ENCODE results near the gene MADD.
"Not testable (repeated sequence)": the region's sequence is repeated elsewhere in the genome, so short reads cannot be mapped to it uniquely, and the experiment has no call there.

The MADD gene

GRCh38 chr11:47318166-47318565 lies 48.2 kb downstream of the MADD start:
- no peak for DNase-seq (ENCODE audit: low read depth in 2 of 2)

GRCh38 chr11:47324520-47324919 lies 54.6 kb downstream of the MADD start:
- no peak for DNase-seq (ENCODE audit: low read depth in 2 of 2)

- DNase-seq (ENCODE audit: low read depth in 2 of 2), result no peak
These were observed 55.5 kb downstream of the MADD start for GRCh38 chr11:47325271-47326041.

- DNase-seq (ENCODE audit: low read depth in 2 of 2), result no peak
These were observed 56.3 kb downstream of the MADD start for GRCh38 chr11:47326198-47326597.

- DNase-seq (ENCODE audit: low read depth in 2 of 2), result no peak
These were observed 57.1 kb downstream of the MADD start for GRCh38 chr11:47327025-47327424.

- no peak for DNase-seq (ENCODE audit: low read depth in 2 of 2)
These were observed 58.0 kb downstream of the MADD start for GRCh38 chr11:47327949-47328348.

- no peak for DNase-seq (ENCODE audit: low read depth in 2 of 2)
These were observed 58.8 kb downstream of the MADD start for GRCh38 chr11:47328449-47329390.

- DNase-seq (ENCODE audit: low read depth in 2 of 2), result no peak
These were observed 59.6 kb downstream of the MADD start for GRCh38 chr11:47329431-47329986.

- no peak for DNase-seq (ENCODE audit: low read depth in 2 of 2)
These were observed 60.3 kb downstream of the MADD start for GRCh38 chr11:47329987-47330931.

GRCh38 chr11:47331454-47332302 lies 61.7 kb downstream of the MADD start:
- no peak for DNase-seq (ENCODE audit: low read depth in 2 of 2)

GRCh38 chr11:47332303-47332711 lies 62.4 kb downstream of the MADD start:
- DNase-seq (ENCODE audit: low read depth in 2 of 2), result no peak

- DNase-seq (ENCODE audit: low read depth in 2 of 2), result no peak
These were observed 63.0 kb downstream of the MADD start for GRCh38 chr11:47332791-47333525.

GRCh38 chr11:47333526-47333845 lies 63.6 kb downstream of the MADD start:
- DNase-seq (ENCODE audit: low read depth in 2 of 2), result no peak

- no peak for DNase-seq (ENCODE audit: low read depth in 2 of 2)
These were observed 64.0 kb downstream of the MADD start for GRCh38 chr11:47333886-47334443.

GRCh38 chr11:47334699-47335411 lies 64.9 kb downstream of the MADD start:
- not testable (repeated sequence) for DNase-seq (ENCODE audit: low read depth in 2 of 2)

GRCh38 chr11:47335733-47336132 lies 65.8 kb downstream of the MADD start:
- no peak for DNase-seq (ENCODE audit: low read depth in 2 of 2)

GRCh38 chr11:47336595-47336994 lies 66.7 kb downstream of the MADD start:
- DNase-seq (ENCODE audit: low read depth in 2 of 2), result no peak

GRCh38 chr11:47337229-47337924 lies 67.4 kb downstream of the MADD start:
- DNase-seq (ENCODE audit: low read depth in 2 of 2), result no peak

Measured in stimulated activated CD8-positive, alpha-beta memory T cell treated with anti-CD3 and anti-CD28 coated beads, Interleukin-2, amount 100 ng/mL, for 1 hour (primary cell).